IMR-90 (cell line): ENCODE data around the gene CECR2. TPM values are rescaled to one million over a fixed set of nuclear protein-coding genes. Genes with fewer than 3 reads are reported as not detected.

Source experiments
- ATAC-seq: fragments of 200-7000 bp; cut with Tn5 transposase; 2 replicates; pipeline ENCODE4 v1.9.1; 2020; ENCODE audit warnings: low read depth, mild to moderate bottlenecking, moderate library complexity
- BruUV-seq: library from RNA; stranded (reverse); fragments of 400-500 nt; replicated peaks from 2 replicates; lab custom pipeline; 2021; lab: Mats Ljungman, UMichigan
- CTCF ChIA-PET: fragments of 300-600 bp; formaldehyde crosslinking; extraction: SDS; loops from one replicate; lab custom pipeline; 2021; ENCODE audit warnings: antibody characterized with exemption; lab: Yijun Ruan, JAX
- POLR2A ChIA-PET: fragments of 300-600 bp; sonication (Branson Sonifier 250); formaldehyde crosslinking; loops from one replicate; lab custom pipeline; 2022; ENCODE audit warnings: antibody characterized with exemption; ENCODE audit not compliant: unreplicated experiment; lab: Charles Lee
- DNase-seq: peaks from one replicate; pipeline ENCODE4 v3.0.0; 2013
- H2AFZ ChIP-seq: replicated peaks from 2 replicates; pipeline ENCODE3; 2013; ENCODE audit warnings: low read length, mild to moderate bottlenecking; ENCODE audit not compliant: poor library complexity
- H2AK5ac ChIP-seq: 2 replicates; pipeline ENCODE4 v1.6.1; 2013; ENCODE audit warnings: low read depth, low read length, inconsistent platforms
- H2AK9ac ChIP-seq: replicated peaks from 2 replicates; pipeline ENCODE3; 2013; ENCODE audit warnings: mild to moderate bottlenecking, low read depth, low read length, moderate library complexity; ENCODE audit not compliant: poor library complexity
- H2BK120ac ChIP-seq: 2 replicates; pipeline ENCODE4 v1.6.1; 2013; ENCODE audit warnings: low read depth, low read length, inconsistent platforms
- H2BK15ac ChIP-seq: 3 replicates; pipeline ENCODE4 v1.6.1; 2013; ENCODE audit warnings: low read depth, low read length, inconsistent platforms
- H2BK20ac ChIP-seq: 2 replicates; pipeline ENCODE4 v1.6.1; 2013; ENCODE audit warnings: low read depth, mild to moderate bottlenecking, inconsistent platforms, low read length, moderate library complexity
- H2BK5ac ChIP-seq: 2 replicates; pipeline ENCODE4 v1.6.1; 2013; ENCODE audit warnings: mild to moderate bottlenecking, low read depth, low read length, inconsistent platforms; ENCODE audit not compliant: poor library complexity, severe bottlenecking
- H3K14ac ChIP-seq: replicated peaks from 2 replicates; pipeline ENCODE4 v1.6.1; 2013; ENCODE audit warnings: low read depth, low read length, inconsistent platforms
- H3K18ac ChIP-seq: 2 replicates; pipeline ENCODE4 v1.6.1; 2013; ENCODE audit warnings: low read depth, low read length, control low read depth
- H3K23ac ChIP-seq: 2 replicates; pipeline ENCODE4 v1.6.1; 2013; ENCODE audit warnings: low read depth, low read length, inconsistent platforms
- H3K27ac ChIP-seq: 2 replicates; pipeline ENCODE4 v1.5.1; 2013; ENCODE audit warnings: mild to moderate bottlenecking, control low read depth, low read length; ENCODE audit not compliant: insufficient read depth
- H3K27me3 ChIP-seq: 2 replicates; pipeline ENCODE4 v1.6.1; 2013; ENCODE audit warnings: low read length; ENCODE audit not compliant: control insufficient read depth, insufficient read depth
- H3K36me3 ChIP-seq: 2 replicates; pipeline ENCODE4 v1.6.1; 2013; ENCODE audit warnings: low read length, mixed read lengths; ENCODE audit not compliant: control insufficient read depth, insufficient read depth
- H3K4ac ChIP-seq: 2 replicates; pipeline ENCODE4 v1.6.1; 2013; ENCODE audit warnings: low read depth, low read length, inconsistent platforms
- H3K4me1 ChIP-seq: 2 replicates; pipeline ENCODE4 v1.6.1; 2013; ENCODE audit warnings: low read length, mixed read lengths; ENCODE audit not compliant: control insufficient read depth, insufficient read depth
- H3K4me2 ChIP-seq: 2 replicates; pipeline ENCODE4 v1.6.1; 2013; ENCODE audit warnings: low read depth, mild to moderate bottlenecking, control low read depth, low read length, moderate library complexity
- H3K4me3 ChIP-seq: 2 replicates; pipeline ENCODE4 v1.5.1; 2013; ENCODE audit warnings: low read depth, mild to moderate bottlenecking, control low read depth, low read length, moderate library complexity; ENCODE audit not compliant: insufficient read depth
- H3K56ac ChIP-seq: 2 replicates; pipeline ENCODE4 v1.6.1; 2013; ENCODE audit warnings: low read length, inconsistent platforms; ENCODE audit not compliant: insufficient read depth; ENCODE audit errors: extremely low read depth
- H3K79me1 ChIP-seq, 2 experiments: 2 replicates each; pipeline ENCODE4 v1.6.1; 2013; ENCODE audit warnings: low read length in 2 of 2, inconsistent platforms in 1 of 2, low read depth in 1 of 2
- H3K9ac ChIP-seq: 2 replicates; pipeline ENCODE4 v1.6.1; 2013; ENCODE audit warnings: low read depth, low read length, control low read depth
- H3K9me1 ChIP-seq: 2 replicates; pipeline ENCODE4 v1.6.1; 2013; ENCODE audit warnings: low read length, inconsistent platforms; ENCODE audit not compliant: insufficient read depth
- H3K9me3 ChIP-seq: 2 replicates; pipeline ENCODE4 v1.6.1; 2013; ENCODE audit warnings: low read length; ENCODE audit not compliant: control insufficient read depth, insufficient read depth
- H4K20me1 ChIP-seq: 2 replicates; pipeline ENCODE4 v1.6.1; 2013; ENCODE audit warnings: low read length, inconsistent platforms; ENCODE audit not compliant: insufficient read depth
- H4K5ac ChIP-seq: 2 replicates; pipeline ENCODE4 v1.6.1; 2013; ENCODE audit warnings: mild to moderate bottlenecking, low read depth, low read length, control low read depth
- H4K8ac ChIP-seq, 2 experiments: 2 replicates each; pipeline ENCODE4 v1.6.1; 2013; ENCODE audit warnings: low read depth in 2 of 2, low read length in 2 of 2, control low read depth in 1 of 2, inconsistent platforms in 1 of 2
- H4K91ac ChIP-seq: 2 replicates; pipeline ENCODE4 v1.6.1; 2013; ENCODE audit warnings: low read depth, low read length, inconsistent platforms; ENCODE audit not compliant: insufficient read depth
- CHD1 ChIP-seq: IDR thresholded peaks from 2 replicates; pipeline ENCODE4 v1.6.1; 2012; ENCODE audit warnings: low read depth, low read length, improper control_type of control experiment
- POLR2A ChIP-seq: IDR thresholded peaks from 2 replicates; pipeline ENCODE4 v1.6.1; 2012; ENCODE audit warnings: mild to moderate bottlenecking, low read depth, low read length
- RCOR1 ChIP-seq: IDR thresholded peaks from 2 replicates; pipeline ENCODE4 v1.6.1; 2012; ENCODE audit warnings: mild to moderate bottlenecking, low read length, improper control_type of control experiment; ENCODE audit not compliant: insufficient replicate concordance
- SMC3 ChIP-seq: fragments of 150-350 bp; IDR thresholded peaks from 2 replicates; pipeline ENCODE4 v1.6.1; 2016; ENCODE audit warnings: low read depth, mild to moderate bottlenecking, antibody characterized with exemption, low read length, moderate library complexity
- WGBS, 2 experiments: methylation state at CpG; one replicate each; pipeline versions ENCODE4 v1.1.5 to v1.1.7; 2013; ENCODE audit warnings: missing lambda C conversion rate in 2 of 2; ENCODE audit not compliant: insufficient read length in 1 of 2; ENCODE audit errors: extremely low coverage in 2 of 2; 5-methylcytosine and 5-hydroxymethylcytosine counted together
- dilution Hi-C: fragments of 300-500 bp; cut with HindIII; formaldehyde crosslinking; loops from one replicate; pipeline ENCODE4 v1.14.3; 2018; ENCODE audit warnings: low sequenced_read_pairs; ENCODE audit not compliant: unreplicated experiment
- in situ Hi-C: fragments of 300-500 bp; cut with MboI; formaldehyde crosslinking; loops from 3 replicates; pipeline ENCODE4 v1.14.3; 2019; ENCODE audit warnings: low sequenced_read_pairs, inconsistent platforms, mixed read lengths
- intact Hi-C: fragments of 100-400 bp; cut with micrococcal nuclease; formaldehyde crosslinking; loops from 2 replicates; pipeline ENCODE4 v1.10.0; 2022
- polyA plus RNA-seq, 3 experiments: library from polyadenylated mRNA; depleted of rRNA; stranded (reverse); fragments of >200 nt; gene quantifications; 2 replicates each; pipeline ENCODE4 v1.2.3, GENCODE V29; 2012; ENCODE audit warnings: low replicate concordance in 1 of 3
- total RNA-seq: library from RNA; depleted of rRNA; stranded (reverse); fragments of >200 nt; gene quantifications from 2 replicates; pipeline ENCODE4 v1.2.3, GENCODE V29; 2012
- TF ChIP-seq, protein P1 (sequence below): fragments of 150-350 bp; IDR thresholded peaks from 2 replicates; pipeline ENCODE4 v1.6.1; 2016; ENCODE audit warnings: low read depth, mild to moderate bottlenecking, low read length, moderate library complexity, borderline replicate concordance

CECR2 gene
- total and polyA plus RNA-seq, 2 of the 4 experiments (the other 2 are of a cell fraction) = under 0.01 TPM; not detected in 1

DNA sequence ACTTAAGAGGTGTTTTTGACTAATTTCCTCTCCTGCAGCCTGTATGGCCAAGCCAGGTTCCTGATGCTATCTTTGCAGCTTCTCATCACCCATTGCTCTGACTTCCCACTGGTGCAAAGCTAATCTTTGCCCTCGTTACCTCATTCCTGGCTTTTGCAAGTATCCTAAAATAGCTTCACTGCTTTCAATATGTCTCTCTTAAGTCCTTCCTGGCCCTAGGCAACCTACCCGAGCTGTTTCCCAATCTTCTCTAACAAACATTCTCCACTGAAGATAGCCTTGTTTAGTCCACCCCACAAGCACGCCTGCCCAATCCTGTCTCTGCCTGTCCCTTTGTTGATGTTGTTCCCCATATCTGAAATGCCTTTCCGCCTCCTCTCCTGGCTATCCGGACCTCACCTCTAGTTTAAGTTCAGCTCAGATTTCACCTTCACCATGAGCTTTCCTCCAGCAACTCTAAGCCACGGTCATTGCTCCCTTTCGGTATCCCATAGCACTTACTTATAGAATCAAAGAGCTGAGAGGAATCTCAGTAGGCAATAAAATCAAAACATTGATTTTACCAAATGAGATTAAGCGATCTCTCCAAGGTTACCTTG lies 30.1 kb upstream of the CECR2 start:
- Histone ChIP-seq H3K9me1 (no peaks in the 10 kb centered on the region), H3K4me2 (no peak overlapping the region), H2AK5ac (no peak overlapping the region), H3K56ac (no peak overlapping the region), H3K9ac (no peak overlapping the region), H4K20me1 (no peaks in the 10 kb centered on the region), H3K36me3 (no peaks in the 10 kb centered on the region), H3K9me3 (no peaks in the 10 kb centered on the region), H4K8ac (no peak overlapping the region), H3K18ac (no peak overlapping the region), H3K79me1 (no peaks in the 10 kb centered on the region), H2AK9ac (no peak overlapping the region), H2BK15ac (no peak overlapping the region), H4K91ac (no peak overlapping the region), H3K14ac (no peak overlapping the region), H3K4ac (no peak overlapping the region), H3K4me3 (no peak overlapping the region), H3K23ac (no peak overlapping the region), H3K4me1 (no peaks in the 10 kb centered on the region), H3K27me3 (peaks cover 2% of the 10 kb centered on the region; the same call in 1 of the 2 replicates), H2BK20ac (no peak overlapping the region), H2AFZ (no peak overlapping the region), H2BK120ac (no peak overlapping the region), H2BK5ac (no peak overlapping the region), H4K5ac (no peak overlapping the region), H3K27ac (no peak overlapping the region)
- dilution Hi-C loops = no loop called here
- no TSS peak for BruUV-seq
- no peak for DNase-seq
- in situ Hi-C loops = no loop called here
- no peak for ATAC-seq
- TF ChIP-seq, protein P1, sequence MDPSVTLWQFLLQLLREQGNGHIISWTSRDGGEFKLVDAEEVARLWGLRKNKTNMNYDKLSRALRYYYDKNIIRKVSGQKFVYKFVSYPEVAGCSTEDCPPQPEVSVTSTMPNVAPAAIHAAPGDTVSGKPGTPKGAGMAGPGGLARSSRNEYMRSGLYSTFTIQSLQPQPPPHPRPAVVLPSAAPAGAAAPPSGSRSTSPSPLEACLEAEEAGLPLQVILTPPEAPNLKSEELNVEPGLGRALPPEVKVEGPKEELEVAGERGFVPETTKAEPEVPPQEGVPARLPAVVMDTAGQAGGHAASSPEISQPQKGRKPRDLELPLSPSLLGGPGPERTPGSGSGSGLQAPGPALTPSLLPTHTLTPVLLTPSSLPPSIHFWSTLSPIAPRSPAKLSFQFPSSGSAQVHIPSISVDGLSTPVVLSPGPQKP = no peak
- TF ChIP-seq SMC3 (no peak), CHD1 (no peak), RCOR1 (no peak), POLR2A (no peak)
- intact Hi-C loops = loop anchor here (5.0 kb wide), 1 partner anchor 48 kb away; no protein-coding TSS in a partner anchor
- WGBS, 2 experiments = 19% methylated on average over 4 of the region's 8 CpGs; no CpG with 5 or more reads in 1 of the 2 experiments
- ChIA-PET POLR2A (no interaction called here), CTCF (no interaction called here)
